K562 (cell line): ENCODE data around the gene KCNK3. TPM values are rescaled to one million over a fixed set of nuclear protein-coding genes. Genes with fewer than 3 reads are reported as not detected.
A peak's percentile ranks its signal among the peaks of the same experiment; 100 is the strongest.

Experiments
- BRD4 ChIP-seq: fragments of 200-600 bp; sonication (generic); IDR thresholded peaks from 2 replicates; pipeline ENCODE4 v1.6.1; 2017; ENCODE audit warnings: inconsistent platforms
- C11orf30 ChIP-seq: fragments of 450-650 bp; IDR thresholded peaks from 2 replicates; pipeline ENCODE4 v1.6.1; 2016; ENCODE audit warnings: low read depth, mild to moderate bottlenecking
- CHCHD3 ChIP-seq: fragments of 250-450 bp; sonication (Bioruptor Pico); IDR thresholded peaks from 2 replicates; pipeline ENCODE4 v2.1.2; 2022; ENCODE audit warnings: mild to moderate bottlenecking
- CREBBP ChIP-seq: IDR thresholded peaks from one replicate; pipeline ENCODE4 v1.6.1; 2012; ENCODE audit warnings: low read depth, mild to moderate bottlenecking, control low read depth, inconsistent platforms, low read length
- ILK ChIP-seq: fragments of 450-650 bp; IDR thresholded peaks from 2 replicates; pipeline ENCODE4 v1.6.1; 2016; ENCODE audit warnings: missing genetic modification characterization, low read depth, mild to moderate bottlenecking, missing compliant biosample characterization, moderate library complexity, borderline replicate concordance
- KDM4B ChIP-seq, 2 experiments: fragments of 450-650 bp in 1 of 2; sonication (generic) in 1 of 2; IDR thresholded peaks; 2 replicates each; pipeline ENCODE4 v1.6.1; 2016 to 2017; ENCODE audit warnings: borderline replicate concordance in 2 of 2, antibody characterized with exemption in 1 of 2, low read depth in 1 of 2, mild to moderate bottlenecking in 1 of 2
- NR2C1 ChIP-seq, 2 experiments: fragments of 450-650 bp; IDR thresholded peaks; 2 replicates each; pipeline ENCODE4 v1.6.1; 2017; ENCODE audit warnings: mild to moderate bottlenecking in 2 of 2, antibody characterized with exemption in 1 of 2, inconsistent platforms in 1 of 2, missing compliant biosample characterization in 1 of 2, missing genetic modification characterization in 1 of 2
- PHTF2 ChIP-seq: fragments of 250-450 bp; sonication (Bioruptor Pico); IDR thresholded peaks from 2 replicates; pipeline ENCODE4 v1.5.0; 2021; ENCODE audit warnings: mild to moderate bottlenecking
- POLR2H ChIP-seq: IDR thresholded peaks from 2 replicates; pipeline ENCODE4 v1.6.1; 2016; ENCODE audit warnings: missing genetic modification characterization, low read depth, mild to moderate bottlenecking, control low read depth, missing compliant biosample characterization, moderate library complexity
- PTTG1 ChIP-seq: fragments of 450-650 bp; IDR thresholded peaks from 2 replicates; pipeline ENCODE4 v1.6.1; 2016; ENCODE audit warnings: low read depth, mild to moderate bottlenecking, missing genetic modification characterization, missing compliant biosample characterization
- RUNX1 ChIP-seq: sonication (generic); IDR thresholded peaks from 2 replicates; pipeline ENCODE4 v1.6.1; 2016; ENCODE audit warnings: antibody characterized with exemption, low read depth
- SMAD3 ChIP-seq: fragments of 450-650 bp; formaldehyde crosslinking; conservative IDR thresholded peaks from 2 replicates; pipeline ENCODE4 v1.4.0; 2020; ENCODE audit warnings: mild to moderate bottlenecking
- SRSF7 ChIP-seq: fragments of 200-400 bp; formaldehyde crosslinking; optimal IDR thresholded peaks from 2 replicates; pipeline ENCODE3; 2017; ENCODE audit warnings: mild to moderate bottlenecking, low read depth, low read length
- WHSC1 ChIP-seq: IDR thresholded peaks from one replicate; pipeline ENCODE4 v1.6.1; 2012; ENCODE audit warnings: low read length, control low read depth, inconsistent platforms
- XRCC3 ChIP-seq: fragments of 450-650 bp; IDR thresholded peaks from 2 replicates; pipeline ENCODE4 v1.6.1; 2017; ENCODE audit warnings: mild to moderate bottlenecking, moderate library complexity
- ZNF408 ChIP-seq: fragments of 250-450 bp; sonication (Bioruptor Pico); IDR thresholded peaks from 2 replicates; pipeline ENCODE4 v1.4.0; 2020; ENCODE audit warnings: low read depth, mild to moderate bottlenecking, moderate library complexity
- polyA plus RNA-seq, 8 experiments: library from polyadenylated mRNA; depleted of rRNA in 4 of 8; stranded (reverse) in 5 of 8; unstranded in 3 of 8; fragments of >200 nt; fragmentation: Nextera tagmentation in 2 of 8; fragmentation: Illumina TruSeq in 1 of 8; extraction: Ambion mirVana in 2 of 8; extraction: Trizol in 1 of 8; gene quantifications; 2 replicates each; pipeline versions ENCODE4 v1.2.1 to v1.2.3, GENCODE V29; 2011 to 2014; ENCODE audit warnings: inconsistent platforms in 1 of 8, missing spikeins in 1 of 8
- total RNA-seq, 7 experiments: library from RNA; depleted of rRNA in 6 of 7; stranded (reverse); fragments of >200 nt in 6 of 7; fragmentation: Illumina TruSeq in 2 of 7; extraction: Trizol in 2 of 7; gene quantifications; 2 replicates each; pipeline versions ENCODE4 v1.2.1 to v1.2.3, GENCODE V29; 2011 to 2021; ENCODE audit warnings: low replicate concordance in 1 of 7
- TF ChIP-seq, protein P1 (sequence below): fragments of 450-650 bp; IDR thresholded peaks from 2 replicates; pipeline ENCODE4 v1.6.1; 2016; ENCODE audit warnings: mild to moderate bottlenecking
- TF ChIP-seq, protein P2 (sequence below), 2 experiments: fragments of 200-800 bp in 1 of 2; sonication (Bioruptor generic) in 1 of 2; sonication (generic) in 1 of 2; formaldehyde crosslinking in 1 of 2; IDR thresholded peaks in 1 of 2; conservative IDR thresholded peaks in 1 of 2; 2 replicates each; pipeline versions ENCODE4 v1.5.0 to v1.6.1; 2016 to 2020; ENCODE audit warnings: missing compliant biosample characterization in 1 of 2, missing genetic modification characterization in 1 of 2, missing genetic modification reagents in 1 of 2
- TF ChIP-seq, protein P3 (sequence below): fragments of 250-450 bp; sonication (Bioruptor Pico); IDR thresholded peaks from 2 replicates; pipeline ENCODE4 v1.4.0; 2020

KCNK3 gene
- total and polyA plus RNA-seq, 9 of the 15 experiments (the other 6 are each of a cell fraction or from before 2014, with no cell fraction given), result 0.01 to 0.20 (median 0.07) TPM; not detected in 5

DNA sequence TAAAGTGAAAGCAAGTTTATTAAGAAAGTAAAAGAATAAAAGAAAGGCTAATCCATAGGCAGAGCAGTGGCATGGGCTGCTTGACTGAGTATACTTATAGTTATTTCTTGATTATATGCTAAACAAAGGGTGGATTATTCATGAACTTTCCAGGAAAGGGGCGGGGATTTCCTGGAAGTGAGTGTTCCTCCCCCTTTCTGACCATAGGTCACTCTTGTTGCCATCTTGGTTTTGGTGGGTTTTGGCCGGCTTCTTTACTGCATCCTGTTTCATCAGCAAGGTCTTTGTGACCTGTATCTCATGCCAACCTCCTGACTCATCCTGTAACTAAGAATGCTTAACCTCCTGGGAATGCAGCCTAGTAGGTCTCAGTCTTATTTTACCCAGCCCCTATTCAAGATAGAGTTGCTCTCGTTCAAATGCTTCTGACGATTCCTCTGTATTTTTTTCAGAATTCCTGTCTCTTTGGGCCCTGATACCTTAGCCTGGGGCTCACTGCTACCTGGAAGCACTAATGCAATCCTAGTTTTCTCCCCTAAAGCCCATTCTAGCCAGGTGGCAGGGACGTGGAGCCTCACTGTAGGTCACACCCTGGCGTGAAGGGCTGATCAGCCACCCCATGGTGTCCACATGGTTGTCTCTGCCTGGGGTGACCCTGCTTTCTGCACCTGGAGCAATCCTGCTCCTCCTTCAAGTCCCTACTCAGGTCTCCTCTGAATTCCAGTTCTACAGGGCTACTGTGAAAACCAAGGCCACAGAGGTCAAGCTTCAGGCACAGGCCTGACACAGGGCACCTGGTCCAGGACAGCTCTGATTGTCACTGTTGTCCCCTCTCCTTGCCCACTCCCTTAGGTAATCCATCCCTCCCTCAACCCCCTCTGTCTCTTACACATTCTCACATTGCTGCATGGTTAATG is 65.6 kb downstream of the KCNK3 start (continued):
- TF ChIP-seq ILK (no peak), WHSC1 (no peak), ZNF408 (CRISPR knock-in tag) (no peak), CREBBP (no peak), KDM4B (IDR thresholded peaks at IDR 0.05; ENCODE audit: borderline replicate concordance in 2 of 2, low read depth in 1 of 2) (no peak), PTTG1 (0 out of 2 replicates have a peak, but pooled peaks have one; percentile 42), POLR2H (peak; percentile 87), C11orf30 (peak; percentile 69; the same call in 1 of the 2 replicates), SMAD3 (CRISPR knock-in tag) (peak; percentile 70), CHCHD3 (CRISPR knock-in tag) (no peak), NR2C1 (IDR thresholded peaks at IDR 0.05) (peak; percentile 66; the same call in 1 of the 2 replicates), NR2C1 (tag; IDR thresholded peaks at IDR 0.05) (peak; percentile 79), RUNX1 (no peak), BRD4 (peak; percentile 79), PHTF2 (CRISPR knock-in tag) (no peak), SRSF7 (no peak), XRCC3 (no peak)
- TF ChIP-seq, protein P1, sequence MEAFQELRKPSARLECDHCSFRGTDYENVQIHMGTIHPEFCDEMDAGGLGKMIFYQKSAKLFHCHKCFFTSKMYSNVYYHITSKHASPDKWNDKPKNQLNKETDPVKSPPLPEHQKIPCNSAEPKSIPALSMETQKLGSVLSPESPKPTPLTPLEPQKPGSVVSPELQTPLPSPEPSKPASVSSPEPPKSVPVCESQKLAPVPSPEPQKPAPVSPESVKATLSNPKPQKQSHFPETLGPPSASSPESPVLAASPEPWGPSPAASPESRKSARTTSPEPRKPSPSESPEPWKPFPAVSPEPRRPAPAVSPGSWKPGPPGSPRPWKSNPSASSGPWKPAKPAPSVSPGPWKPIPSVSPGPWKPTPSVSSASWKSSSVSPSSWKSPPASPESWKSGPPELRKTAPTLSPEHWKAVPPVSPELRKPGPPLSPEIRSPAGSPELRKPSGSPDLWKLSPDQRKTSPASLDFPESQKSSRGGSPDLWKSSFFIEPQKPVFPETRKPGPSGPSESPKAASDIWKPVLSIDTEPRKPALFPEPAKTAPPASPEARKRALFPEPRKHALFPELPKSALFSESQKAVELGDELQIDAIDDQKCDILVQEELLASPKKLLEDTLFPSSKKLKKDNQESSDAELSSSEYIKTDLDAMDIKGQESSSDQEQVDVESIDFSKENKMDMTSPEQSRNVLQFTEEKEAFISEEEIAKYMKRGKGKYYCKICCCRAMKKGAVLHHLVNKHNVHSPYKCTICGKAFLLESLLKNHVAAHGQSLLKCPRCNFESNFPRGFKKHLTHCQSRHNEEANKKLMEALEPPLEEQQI, result no peak
- TF ChIP-seq, protein P2, sequence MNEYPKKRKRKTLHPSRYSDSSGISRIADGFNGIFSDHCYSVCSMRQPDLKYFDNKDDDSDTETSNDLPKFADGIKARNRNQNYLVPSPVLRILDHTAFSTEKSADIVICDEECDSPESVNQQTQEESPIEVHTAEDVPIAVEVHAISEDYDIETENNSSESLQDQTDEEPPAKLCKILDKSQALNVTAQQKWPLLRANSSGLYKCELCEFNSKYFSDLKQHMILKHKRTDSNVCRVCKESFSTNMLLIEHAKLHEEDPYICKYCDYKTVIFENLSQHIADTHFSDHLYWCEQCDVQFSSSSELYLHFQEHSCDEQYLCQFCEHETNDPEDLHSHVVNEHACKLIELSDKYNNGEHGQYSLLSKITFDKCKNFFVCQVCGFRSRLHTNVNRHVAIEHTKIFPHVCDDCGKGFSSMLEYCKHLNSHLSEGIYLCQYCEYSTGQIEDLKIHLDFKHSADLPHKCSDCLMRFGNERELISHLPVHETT (CRISPR knock-in tag; conservative IDR thresholded peaks at IDR 0.05 in 1 of 2, IDR thresholded peaks at IDR 0.05 in 1 of 2), result peak in 1 of 2 experiments; percentile 74; a peak in 2 of 4 replicates
- TF ChIP-seq, protein P3, sequence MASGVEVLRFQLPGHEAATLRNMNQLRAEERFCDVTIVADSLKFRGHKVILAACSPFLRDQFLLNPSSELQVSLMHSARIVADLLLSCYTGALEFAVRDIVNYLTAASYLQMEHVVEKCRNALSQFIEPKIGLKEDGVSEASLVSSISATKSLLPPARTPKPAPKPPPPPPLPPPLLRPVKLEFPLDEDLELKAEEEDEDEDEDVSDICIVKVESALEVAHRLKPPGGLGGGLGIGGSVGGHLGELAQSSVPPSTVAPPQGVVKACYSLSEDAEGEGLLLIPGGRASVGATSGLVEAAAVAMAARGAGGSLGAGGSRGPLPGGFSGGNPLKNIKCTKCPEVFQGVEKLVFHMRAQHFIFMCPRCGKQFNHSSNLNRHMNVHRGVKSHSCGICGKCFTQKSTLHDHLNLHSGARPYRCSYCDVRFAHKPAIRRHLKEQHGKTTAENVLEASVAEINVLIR, result no peak
